ENCODE data around the gene KLRK1. TPM values are rescaled to one million over a fixed set of nuclear protein-coding genes. Genes with fewer than 3 reads are reported as not detected.

KLRK1 gene
- total and polyA plus RNA-seq, 2 of the 4 experiments (the other 2 are of a cell fraction), result not detected

- Histone ChIP-seq H3K9ac (ENCODE audit: low read depth, low read length) (no peak overlapping the region), H3K27me3 (ENCODE audit: control insufficient read depth, insufficient read depth, low read length) (no peaks in the 10 kb centered on the region), H4K91ac (ENCODE audit: insufficient read depth, low read depth, low read length) (no peak overlapping the region), H3K9me3 (ENCODE audit: control insufficient read depth, insufficient read depth, low read length) (no peaks in the 10 kb centered on the region), H3K4me1 (ENCODE audit: control insufficient read depth, insufficient read depth, low read length) (peaks cover 10% of the 10 kb centered on the region), H2BK15ac (ENCODE audit: low read depth, low read length) (no peak overlapping the region), H3K27ac (ENCODE audit: insufficient read depth, low read length) (no peak overlapping the region), H2AK9ac (replicated peaks; ENCODE audit: low read depth, low read length, poor library complexity) (no peak overlapping the region), H3K23ac (ENCODE audit: low read depth, low read length) (no peak overlapping the region), H2BK20ac (ENCODE audit: low read depth, low read length) (no peak overlapping the region), H4K8ac (ENCODE audit: low read depth in 2 of 2, low read length in 2 of 2) (no peak overlapping the region), H2AFZ (replicated peaks; ENCODE audit: low read length, poor library complexity) (no peak overlapping the region), H3K79me1 (ENCODE audit: low read depth in 1 of 2, low read length in 2 of 2) (no peaks in the 10 kb centered on the region), H4K20me1 (ENCODE audit: insufficient read depth, low read length) (no peaks in the 10 kb centered on the region), H3K56ac (ENCODE audit: extremely low read depth, insufficient read depth, low read length) (no peak overlapping the region), H2BK5ac (ENCODE audit: low read depth, low read length, poor library complexity, severe bottlenecking) (no peak overlapping the region), H3K36me3 (ENCODE audit: control insufficient read depth, insufficient read depth, low read length) (no peaks in the 10 kb centered on the region), H3K4me3 (ENCODE audit: insufficient read depth, low read depth, low read length) (no peak overlapping the region), H3K4me2 (ENCODE audit: low read depth, low read length) (no peak overlapping the region), H4K5ac (ENCODE audit: low read depth, low read length) (no peak overlapping the region), H2AK5ac (ENCODE audit: low read depth, low read length) (no peak overlapping the region), H3K18ac (ENCODE audit: low read depth, low read length) (no peak overlapping the region), H2BK120ac (ENCODE audit: low read depth, low read length) (no peak overlapping the region), H3K14ac (replicated peaks; ENCODE audit: low read depth, low read length) (no peak overlapping the region), H3K4ac (ENCODE audit: low read depth, low read length) (no peak overlapping the region), H3K9me1 (ENCODE audit: insufficient read depth, low read length) (no peaks in the 10 kb centered on the region)
- no peak for ATAC-seq (ENCODE audit: low read depth)
- CTCF ChIA-PET, result no interaction called here
- POLR2A ChIA-PET (ENCODE audit: unreplicated experiment), result no interaction called here
- no CpG with 5 or more reads among the region's 8 CpGs for WGBS, 2 experiments (ENCODE audit: extremely low coverage in 2 of 2, insufficient read length in 1 of 2)
- in situ Hi-C loops (cut with MboI; ENCODE audit: low sequenced_read_pairs) (no loop called here), intact Hi-C loops (cut with micrococcal nuclease) (no loop called here), dilution Hi-C loops (cut with HindIII; ENCODE audit: low sequenced_read_pairs, unreplicated experiment) (no loop called here)
- BruUV-seq (replicated peaks), result no TSS peak
- no peak for DNase-seq
- no peak for TF ChIP-seq SMC3 (IDR thresholded peaks at IDR 0.05; ENCODE audit: low read depth, low read length)
- TF ChIP-seq CTCF (conservative IDR thresholded peaks at IDR 0.05; ENCODE audit: low read depth, low read length), result no peak
- TF ChIP-seq POLR2A (IDR thresholded peaks at IDR 0.05; ENCODE audit: low read depth, low read length), result no peak
- no peak for TF ChIP-seq CHD1 (IDR thresholded peaks at IDR 0.05; ENCODE audit: low read depth, low read length)
- no peak for TF ChIP-seq ELK1 (IDR thresholded peaks at IDR 0.05; ENCODE audit: borderline replicate concordance, low read depth, low read length)
- TF ChIP-seq RFX5 (IDR thresholded peaks at IDR 0.05; ENCODE audit: low read depth, low read length), result no peak
- TF ChIP-seq MAFK (IDR thresholded peaks at IDR 0.05; ENCODE audit: low read depth, low read length), result no peak
These were observed 20.1 kb downstream of the KLRK1 start for GRCh38 chr12:10369557-10370415.
